Measurements from ENCODE around the gene PRDM16. TPM values are rescaled to one million over a fixed set of nuclear protein-coding genes. Genes with fewer than 3 reads are reported as not detected.

PRDM16 gene
- total RNA-seq, 1 experiment from 2014 or later: not detected

- no peaks in the 10 kb centered on the region for H3K27me3 Mint-ChIP-seq (ENCODE audit: insufficient read depth, unreplicated experiment)
- no peak overlapping the region for H3K27ac Mint-ChIP-seq (ENCODE audit: low read depth, unreplicated experiment)
- no peak overlapping the region for H3K4me3 Mint-ChIP-seq (ENCODE audit: unreplicated experiment)
- intact Hi-C loops (cut with micrococcal nuclease): no loop called here
- no peak for TF ChIP-seq CTCF (IDR thresholded peaks at IDR 0.05; ENCODE audit: unreplicated experiment)
- H3K4me1 Mint-ChIP-seq (ENCODE audit: insufficient read depth, unreplicated experiment): no peaks in the 10 kb centered on the region
- ChIA-PET CTCF (interaction anchor here (1.4 to 1.6 kb wide), 2 partner anchors 27 to 34 kb away, joined by 6 to 7 read pairs; no protein-coding TSS in a partner anchor), POLR2A (no interaction called here)
- no TSS peak for BruUV-seq (replicated peaks)
- DNase-seq (ENCODE audit: unreplicated experiment): no peak
- H3K9me3 Mint-ChIP-seq (ENCODE audit: unreplicated experiment): no peaks in the 10 kb centered on the region
- no peaks in the 10 kb centered on the region for H3K36me3 Mint-ChIP-seq (ENCODE audit: insufficient read depth, unreplicated experiment)
Observed at GRCh38 chr1:3456449-3456963, 387.5 kb downstream of the PRDM16 start.

GRCh38 chr1:3456964-3457909, 388.2 kb downstream of the PRDM16 start:
- Mint-ChIP-seq H3K27me3 (ENCODE audit: insufficient read depth, unreplicated experiment) (no peaks in the 10 kb centered on the region), H3K4me3 (ENCODE audit: unreplicated experiment) (no peak overlapping the region), H3K36me3 (ENCODE audit: insufficient read depth, unreplicated experiment) (no peaks in the 10 kb centered on the region), H3K9me3 (ENCODE audit: unreplicated experiment) (no peaks in the 10 kb centered on the region), H3K27ac (ENCODE audit: low read depth, unreplicated experiment) (no peak overlapping the region), H3K4me1 (ENCODE audit: insufficient read depth, unreplicated experiment) (no peaks in the 10 kb centered on the region)
- intact Hi-C loops (cut with micrococcal nuclease): no loop called here
- no peak for DNase-seq (ENCODE audit: unreplicated experiment)
- no TSS peak for BruUV-seq (replicated peaks)
- CTCF ChIA-PET: interaction anchor here (1.4 to 1.6 kb wide), 2 partner anchors 26 to 34 kb away, joined by 6 to 7 read pairs; no protein-coding TSS in a partner anchor
- no peak for TF ChIP-seq CTCF (IDR thresholded peaks at IDR 0.05; ENCODE audit: unreplicated experiment)
- POLR2A ChIA-PET: no interaction called here

- H3K9me3 Mint-ChIP-seq (ENCODE audit: unreplicated experiment): no peaks in the 10 kb centered on the region
- no peaks in the 10 kb centered on the region for H3K27me3 Mint-ChIP-seq (ENCODE audit: insufficient read depth, unreplicated experiment)
- no TSS peak for BruUV-seq (replicated peaks)
- ChIA-PET CTCF (no interaction called here), POLR2A (no interaction called here)
- TF ChIP-seq CTCF (IDR thresholded peaks at IDR 0.05; ENCODE audit: unreplicated experiment): no peak
- H3K27ac Mint-ChIP-seq (ENCODE audit: low read depth, unreplicated experiment): no peak overlapping the region
- no peak overlapping the region for H3K4me3 Mint-ChIP-seq (ENCODE audit: unreplicated experiment)
- H3K4me1 Mint-ChIP-seq (ENCODE audit: insufficient read depth, unreplicated experiment): no peaks in the 10 kb centered on the region
- DNase-seq (ENCODE audit: unreplicated experiment): no peak
- H3K36me3 Mint-ChIP-seq (ENCODE audit: insufficient read depth, unreplicated experiment): no peaks in the 10 kb centered on the region
- intact Hi-C loops (cut with micrococcal nuclease): no loop called here
Observed at GRCh38 chr1:3457910-3458883, 389.2 kb downstream of the PRDM16 start.

All from MCF 10A (cell line).